Neutrophil (primary cell): Measurements from ENCODE around the gene IFT57.

ENCODE experiments used
- H3K27ac ChIP-seq: fragments of 200-600 bp; sonication (generic); 2 replicates; pipeline ENCODE4 v1.5.1; 2016; ENCODE audit warnings: mild to moderate bottlenecking, moderate library complexity
- H3K27me3 ChIP-seq: fragments of 200-600 bp; sonication (generic); 2 replicates; pipeline ENCODE4 v1.6.0; 2016; ENCODE audit warnings: mild to moderate bottlenecking
- H3K36me3 ChIP-seq: fragments of 200-600 bp; sonication (generic); 2 replicates; pipeline ENCODE4 v1.5.1; 2017
- H3K4me1 ChIP-seq, 2 experiments: fragments of 200-600 bp in 1 of 2; sonication (generic) in 1 of 2; 1 replicate in 1 of 2; 2 replicates in 1 of 2; pipeline versions ENCODE4 v1.5.1 to v1.6.1; 2013 to 2016; ENCODE audit warnings: low read depth in 1 of 2, low read length in 1 of 2, mild to moderate bottlenecking in 1 of 2, moderate library complexity in 1 of 2; ENCODE audit not compliant: control insufficient read depth in 1 of 2, insufficient read depth in 1 of 2
- H3K4me3 ChIP-seq, 2 experiments: fragments of 200-600 bp in 1 of 2; sonication (generic) in 1 of 2; 1 replicate in 1 of 2; 2 replicates in 1 of 2; pipeline ENCODE4 v1.5.1; 2013 to 2016; ENCODE audit warnings: low read depth in 1 of 2, low read length in 1 of 2, mild to moderate bottlenecking in 1 of 2, moderate library complexity in 1 of 2
- H3K9me3 ChIP-seq: fragments of 200-600 bp; sonication (generic); 2 replicates; pipeline ENCODE4 v1.5.1; 2016
- CTCF ChIP-seq: fragments of 200-600 bp; sonication (generic); IDR thresholded peaks from 2 replicates; pipeline ENCODE4 v1.5.1; 2016; ENCODE audit warnings: antibody characterized with exemption

The IFT57 gene

DNA sequence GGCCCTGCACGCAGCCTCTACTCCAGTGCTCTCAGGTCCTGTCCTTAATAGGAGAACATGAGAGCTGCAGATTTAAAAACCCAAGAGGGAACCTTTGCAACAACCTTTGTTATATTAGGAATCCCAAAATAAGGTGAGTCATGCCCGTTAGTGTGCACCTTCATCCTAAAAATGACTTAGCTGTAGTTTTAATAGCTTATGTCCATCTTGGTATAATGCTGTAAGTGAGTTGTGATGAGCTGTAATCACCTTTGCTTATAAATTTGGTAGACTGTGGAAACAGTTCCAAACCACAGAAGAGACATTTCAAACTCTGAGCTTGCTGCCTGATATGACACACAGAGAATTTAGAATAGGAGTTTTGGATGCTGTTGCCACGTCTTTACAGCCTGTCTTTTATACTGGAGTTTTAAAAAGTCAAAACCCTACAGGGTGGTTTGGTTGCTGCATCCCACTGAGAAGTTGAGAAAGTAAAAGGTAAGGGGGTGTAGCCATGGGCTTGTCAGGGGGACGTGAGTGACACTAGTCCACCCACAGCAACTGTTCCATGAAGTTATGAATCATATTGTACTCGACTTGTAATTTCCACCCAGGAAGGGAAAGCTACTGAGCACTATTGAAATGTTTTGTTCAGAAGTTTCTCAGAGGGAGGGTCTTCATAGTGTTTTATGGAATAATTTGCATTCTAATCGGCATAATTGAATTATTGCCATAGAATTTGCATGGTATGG lies 104.0 kb downstream of the IFT57 start:
- TF ChIP-seq CTCF = no peak
- Histone ChIP-seq H3K27ac (no peak overlapping the region), H3K36me3 (no peaks in the 10 kb centered on the region), H3K4me3 (no peak overlapping the region), H3K4me1 (peaks cover 37 to 53% of the 10 kb centered on the region in 2 experiments), H3K9me3 (no peaks in the 10 kb centered on the region), H3K27me3 (no peaks in the 10 kb centered on the region)

DNA sequence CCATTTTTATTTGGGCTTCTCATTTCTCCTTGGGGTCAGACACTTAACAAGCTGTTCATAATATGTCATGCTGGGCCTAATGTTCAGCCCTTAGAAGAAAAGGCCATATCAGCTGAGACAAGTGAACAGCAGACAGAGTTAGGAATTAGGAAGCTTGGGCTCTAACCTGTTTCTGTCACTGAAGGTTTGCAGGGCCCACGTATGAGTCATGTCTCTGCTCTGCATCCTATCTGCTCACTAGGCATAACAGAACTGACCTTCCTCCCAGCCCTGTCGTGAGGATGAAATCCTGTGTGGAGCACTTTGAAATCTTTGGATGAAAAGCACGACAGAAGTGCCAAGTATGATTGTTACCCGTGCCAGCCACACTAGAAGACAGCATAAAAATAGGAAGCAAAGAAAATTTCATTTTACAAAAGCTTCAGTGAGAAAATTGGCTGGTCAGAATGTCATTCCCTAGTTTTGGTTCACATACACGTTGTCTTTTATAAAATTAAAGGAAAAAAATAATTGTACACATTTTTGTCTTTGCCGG lies 104.9 kb downstream of the IFT57 start:
- TF ChIP-seq CTCF = no peak
- H3K4me1 ChIP-seq = peaks cover 29 to 46% of the 10 kb centered on the region in 2 experiments
- no peaks in the 10 kb centered on the region for H3K27me3 ChIP-seq
- no peaks in the 10 kb centered on the region for H3K9me3 ChIP-seq
- no peak overlapping the region for H3K4me3 ChIP-seq
- no peak overlapping the region for H3K27ac ChIP-seq
- H3K36me3 ChIP-seq = no peaks in the 10 kb centered on the region

DNA sequence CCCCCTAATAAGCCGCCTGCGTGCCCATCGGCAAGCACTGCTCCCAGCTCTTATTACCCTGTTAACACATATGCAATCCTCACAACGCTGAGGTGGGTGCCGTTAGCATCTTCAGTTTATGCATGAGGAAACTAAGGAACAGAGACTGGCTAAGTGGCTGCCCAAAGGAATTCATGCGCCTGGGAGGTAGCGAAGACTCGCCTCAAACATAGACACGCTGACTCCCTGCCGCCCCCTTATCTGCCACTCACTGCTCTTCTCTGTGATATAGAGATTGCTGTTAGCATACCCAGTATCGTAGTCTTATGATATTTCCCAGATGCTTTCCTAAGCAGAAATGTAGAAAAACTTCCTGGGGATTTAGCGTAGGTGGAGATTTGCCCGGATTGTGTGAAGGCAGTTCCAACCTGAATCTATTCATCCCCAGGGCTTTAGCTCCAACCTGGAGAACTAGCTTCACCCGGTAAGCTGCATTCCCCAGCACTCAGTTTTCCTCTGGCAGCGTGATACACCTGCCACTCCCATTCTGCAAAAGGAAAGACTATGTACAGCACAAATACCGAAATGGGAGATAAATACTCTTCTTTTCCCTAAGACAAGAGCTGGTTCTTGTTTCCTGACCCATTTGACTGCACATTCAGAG lies 107.7 kb downstream of the IFT57 start:
- Histone ChIP-seq H3K4me3 (no peak overlapping the region), H3K27me3 (no peaks in the 10 kb centered on the region), H3K27ac (no peak overlapping the region), H3K4me1 (peaks cover 1 to 19% of the 10 kb centered on the region in 2 experiments), H3K9me3 (no peaks in the 10 kb centered on the region), H3K36me3 (no peaks in the 10 kb centered on the region)
- no peak for TF ChIP-seq CTCF

- no peaks in the 10 kb centered on the region for H3K27me3 ChIP-seq
- no peak overlapping the region for H3K27ac ChIP-seq
- H3K4me3 ChIP-seq = no peak overlapping the region
- no peaks in the 10 kb centered on the region for H3K9me3 ChIP-seq
- no peak for TF ChIP-seq CTCF
- peaks cover 0 to 16% of the 10 kb centered on the region in 2 experiments for H3K4me1 ChIP-seq
- no peaks in the 10 kb centered on the region for H3K36me3 ChIP-seq
Measured at GRCh38 chr3:108113975-108114374, 108.2 kb downstream of the IFT57 start.

- peaks cover 0 to under 1% of the 10 kb centered on the region in 2 experiments for H3K4me1 ChIP-seq
- H3K9me3 ChIP-seq = no peaks in the 10 kb centered on the region
- TF ChIP-seq CTCF = no peak
- H3K27ac ChIP-seq = no peak overlapping the region
- no peaks in the 10 kb centered on the region for H3K36me3 ChIP-seq
- no peaks in the 10 kb centered on the region for H3K27me3 ChIP-seq
- H3K4me3 ChIP-seq = no peak overlapping the region
Measured at GRCh38 chr3:108110934-108111333, 111.3 kb downstream of the IFT57 start.
